Endothelial cell (in vitro differentiated cells): ENCODE data around the gene CTSK. TPM values are rescaled to one million over a fixed set of nuclear protein-coding genes. Genes with fewer than 3 reads are reported as not detected.
"Not testable (repeated sequence)": the region's sequence is repeated elsewhere in the genome, so short reads cannot be mapped to it uniquely, and the experiment has no call there.

Experiments used
- DNase-seq: peaks from one replicate; pipeline ENCODE4 v3.0.0; 2021; ENCODE audit warnings: low spot score
- H3K27ac Mint-ChIP-seq: one replicate; pipeline ENCODE4 v1.8.0; 2021; ENCODE audit warnings: mixed read lengths, inconsistent platforms; ENCODE audit not compliant: unreplicated experiment
- H3K27me3 Mint-ChIP-seq: one replicate; pipeline ENCODE4 v1.8.0; 2021; ENCODE audit warnings: mild to moderate bottlenecking, moderate library complexity, mixed read lengths, inconsistent platforms; ENCODE audit not compliant: unreplicated experiment
- H3K36me3 Mint-ChIP-seq: one replicate; pipeline ENCODE4 v1.8.0; 2021; ENCODE audit warnings: mild to moderate bottlenecking, low read depth, mixed read lengths, inconsistent platforms; ENCODE audit not compliant: unreplicated experiment
- H3K4me1 Mint-ChIP-seq: one replicate; pipeline ENCODE4 v1.8.0; 2021; ENCODE audit warnings: mild to moderate bottlenecking, mixed read lengths, inconsistent platforms; ENCODE audit not compliant: unreplicated experiment
- H3K4me3 Mint-ChIP-seq: one replicate; pipeline ENCODE4 v1.8.0; 2021; ENCODE audit warnings: mild to moderate bottlenecking, mixed read lengths, inconsistent platforms; ENCODE audit not compliant: unreplicated experiment
- H3K9me3 Mint-ChIP-seq: one replicate; pipeline ENCODE4 v1.8.0; 2021; ENCODE audit warnings: mixed read lengths, inconsistent platforms; ENCODE audit not compliant: unreplicated experiment
- total RNA-seq: library from RNA; stranded (reverse); fragmentation: NEBNext Ultra II Directional; extraction: Animal tissue kit (Norgen Biotek cat#: 25700); gene quantifications from one replicate; pipeline ENCODE4 v1.2.1, GENCODE V29; 2021; ENCODE audit not compliant: unreplicated experiment
- TF ChIP-seq, protein P1 (sequence below): fragments of 200-600 bp; sonication (generic); IDR thresholded peaks from one replicate; pipeline ENCODE4 v1.5.0; 2021; ENCODE audit warnings: antibody characterized with exemption; ENCODE audit not compliant: unreplicated experiment

CTSK gene
- total RNA-seq, 1 donor from 2014 or later, result 110 TPM

DNA sequence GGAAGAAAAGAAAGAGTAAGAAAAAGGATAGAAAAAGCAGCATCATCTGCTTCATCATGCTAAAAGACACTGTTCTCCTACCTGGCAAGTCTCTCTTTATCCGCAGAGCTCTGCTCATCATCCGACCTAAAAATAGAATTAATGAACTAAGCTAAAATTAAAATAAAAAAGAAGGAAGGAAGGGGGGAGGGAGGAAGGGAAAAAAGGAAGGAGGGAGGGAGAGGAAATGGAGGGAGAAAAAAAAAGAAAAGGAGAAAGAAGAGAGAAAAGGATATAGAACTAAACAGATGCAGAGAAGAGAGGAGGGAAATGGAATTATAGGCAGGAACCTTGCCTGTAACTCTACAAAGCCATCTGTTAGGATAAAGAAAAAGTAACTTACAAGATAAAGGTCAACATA, 34.3 kb upstream of the CTSK start:
- TF ChIP-seq, protein P1, sequence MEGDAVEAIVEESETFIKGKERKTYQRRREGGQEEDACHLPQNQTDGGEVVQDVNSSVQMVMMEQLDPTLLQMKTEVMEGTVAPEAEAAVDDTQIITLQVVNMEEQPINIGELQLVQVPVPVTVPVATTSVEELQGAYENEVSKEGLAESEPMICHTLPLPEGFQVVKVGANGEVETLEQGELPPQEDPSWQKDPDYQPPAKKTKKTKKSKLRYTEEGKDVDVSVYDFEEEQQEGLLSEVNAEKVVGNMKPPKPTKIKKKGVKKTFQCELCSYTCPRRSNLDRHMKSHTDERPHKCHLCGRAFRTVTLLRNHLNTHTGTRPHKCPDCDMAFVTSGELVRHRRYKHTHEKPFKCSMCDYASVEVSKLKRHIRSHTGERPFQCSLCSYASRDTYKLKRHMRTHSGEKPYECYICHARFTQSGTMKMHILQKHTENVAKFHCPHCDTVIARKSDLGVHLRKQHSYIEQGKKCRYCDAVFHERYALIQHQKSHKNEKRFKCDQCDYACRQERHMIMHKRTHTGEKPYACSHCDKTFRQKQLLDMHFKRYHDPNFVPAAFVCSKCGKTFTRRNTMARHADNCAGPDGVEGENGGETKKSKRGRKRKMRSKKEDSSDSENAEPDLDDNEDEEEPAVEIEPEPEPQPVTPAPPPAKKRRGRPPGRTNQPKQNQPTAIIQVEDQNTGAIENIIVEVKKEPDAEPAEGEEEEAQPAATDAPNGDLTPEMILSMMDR, result no peak

DNA sequence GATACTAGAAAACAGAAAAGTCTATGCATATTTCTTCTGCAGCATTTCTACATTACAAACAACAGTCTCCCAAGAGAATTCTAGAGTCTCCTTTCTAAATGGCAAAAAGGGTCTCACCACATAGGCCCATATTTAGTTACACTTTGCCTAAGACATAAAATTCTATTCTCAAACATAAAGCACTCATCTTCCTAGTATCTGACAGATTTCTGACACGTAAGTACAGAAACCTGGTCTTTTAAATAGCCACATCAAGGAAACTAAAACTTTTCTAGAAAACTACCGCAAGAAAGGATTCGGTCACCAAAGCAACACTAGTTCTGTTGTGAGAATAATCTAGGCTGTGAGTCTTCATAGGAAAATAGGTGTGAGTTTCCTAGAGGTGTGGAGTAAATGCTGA, 33.6 kb upstream of the CTSK start:
- TF ChIP-seq, protein P1, result no peak
- Mint-ChIP-seq H3K9me3 (no peaks in the 10 kb centered on the region), H3K27me3 (no peaks in the 10 kb centered on the region), H3K27ac (no peak overlapping the region), H3K4me1 (peaks cover 29% of the 10 kb centered on the region), H3K36me3 (no peaks in the 10 kb centered on the region), H3K4me3 (no peak overlapping the region)
- no peak for DNase-seq

More for the DNA sequence above, 34.3 kb upstream of the CTSK start:
- Mint-ChIP-seq H3K4me1 (peaks cover 29% of the 10 kb centered on the region), H3K9me3 (no peaks in the 10 kb centered on the region), H3K36me3 (no peaks in the 10 kb centered on the region), H3K27ac (no peak overlapping the region), H3K27me3 (no peaks in the 10 kb centered on the region), H3K4me3 (no peak overlapping the region)
- no peak for DNase-seq

DNA sequence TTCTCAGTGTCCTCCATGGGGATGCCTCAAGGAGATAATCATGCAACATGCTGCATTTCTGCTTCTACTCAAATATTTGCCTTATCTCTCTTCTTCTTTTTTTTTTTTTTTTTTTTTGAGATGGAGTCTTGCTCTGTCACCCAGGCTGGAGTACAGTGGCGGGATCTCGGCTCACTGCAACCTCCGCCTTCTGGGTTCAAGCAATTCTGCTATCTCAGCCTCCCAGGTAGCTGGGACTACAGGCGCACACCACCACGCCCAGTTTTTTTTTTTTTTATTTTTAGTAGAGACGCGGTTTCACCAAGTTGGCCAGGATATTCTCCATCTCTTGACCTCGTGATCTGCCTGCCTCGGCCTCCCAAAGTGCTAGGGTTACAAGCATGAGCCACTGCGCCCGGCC, 32.8 kb upstream of the CTSK start:
- H3K4me1 Mint-ChIP-seq, result peaks cover 29% of the 10 kb centered on the region
- H3K4me3 Mint-ChIP-seq, H3K9me3 Mint-ChIP-seq, H3K27me3 Mint-ChIP-seq, DNase-seq, H3K36me3 Mint-ChIP-seq, H3K27ac Mint-ChIP-seq: not testable (repeated sequence)

DNA sequence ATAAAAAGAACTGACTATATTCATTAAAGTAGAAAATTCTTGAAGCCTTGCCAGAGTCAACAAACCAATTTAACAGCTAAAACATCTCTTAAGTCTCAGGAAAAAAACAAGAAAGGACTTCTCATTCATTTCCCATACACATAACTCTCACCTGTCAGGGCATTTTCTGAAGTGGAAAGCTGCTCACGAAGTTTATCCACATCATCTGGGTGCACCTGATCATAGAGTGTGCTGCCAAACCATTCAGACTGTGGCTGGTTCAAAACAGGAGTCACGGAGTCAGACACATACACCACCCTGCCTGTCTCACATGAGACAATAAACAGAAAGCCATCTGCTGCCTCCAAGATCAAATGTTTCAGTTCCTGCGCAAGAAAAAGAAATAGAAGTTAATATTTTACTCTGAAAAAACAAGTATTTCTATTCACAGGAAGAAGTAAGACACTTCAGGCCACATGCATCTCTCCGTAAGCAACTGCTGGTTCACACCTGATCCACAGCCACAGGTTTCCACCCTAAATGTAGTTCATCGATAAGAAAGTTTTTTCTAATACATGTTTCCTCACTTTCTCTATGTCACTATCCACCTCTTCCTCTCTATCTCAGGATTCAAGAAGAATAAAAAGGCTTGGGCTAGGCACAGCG, 28.2 kb upstream of the CTSK start:
- Mint-ChIP-seq H3K4me3 (no peak overlapping the region), H3K9me3 (no peaks in the 10 kb centered on the region), H3K27me3 (no peaks in the 10 kb centered on the region), H3K4me1 (peaks cover 12% of the 10 kb centered on the region), H3K27ac (no peak overlapping the region), H3K36me3 (peaks cover 7% of the 10 kb centered on the region)
- TF ChIP-seq, protein P1, result no peak
- no peak for DNase-seq

DNA sequence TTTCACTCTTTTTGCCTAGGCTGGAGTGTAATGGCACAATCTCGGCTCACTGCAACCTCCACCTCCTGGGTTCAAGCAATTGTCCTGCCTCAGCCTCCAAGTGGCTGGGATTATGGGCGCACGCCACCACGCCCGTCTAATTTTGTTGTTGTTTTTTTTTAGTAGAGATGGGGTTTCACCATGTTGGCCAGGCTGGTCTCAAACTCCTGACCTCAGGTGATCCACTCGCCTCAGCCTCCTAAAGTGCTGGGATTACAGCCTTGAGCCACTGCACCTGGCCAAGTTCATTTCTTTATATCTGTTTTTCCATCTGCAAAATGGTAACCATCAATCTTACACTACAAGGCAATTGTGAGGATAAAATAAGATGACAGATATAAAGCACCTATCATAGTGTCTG, 25.9 kb upstream of the CTSK start:
- not testable (repeated sequence) for H3K27me3 Mint-ChIP-seq, DNase-seq, H3K36me3 Mint-ChIP-seq

DNA sequence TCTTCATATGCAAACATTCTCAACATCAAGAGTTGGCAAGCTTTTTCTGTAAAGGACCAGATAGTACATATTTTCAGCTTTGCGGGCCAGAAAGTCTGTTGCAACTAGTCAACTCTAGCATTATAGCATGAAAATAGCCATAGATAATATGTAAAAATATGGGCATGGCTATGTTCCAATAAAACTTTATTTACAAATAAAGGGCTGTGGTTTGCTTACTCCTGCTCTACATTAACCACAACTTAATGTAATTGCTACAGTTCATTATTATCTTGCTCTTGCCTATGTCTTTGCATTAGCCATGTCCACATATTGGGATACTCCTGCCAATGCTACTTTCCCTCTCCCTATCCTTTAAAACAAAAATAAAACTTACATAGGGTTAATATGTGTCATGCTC, 24.5 kb upstream of the CTSK start:
- no peak overlapping the region for H3K27ac Mint-ChIP-seq
- TF ChIP-seq, protein P1, result no peak
- no peaks in the 10 kb centered on the region for H3K9me3 Mint-ChIP-seq
- H3K36me3 Mint-ChIP-seq, result peaks cover 7% of the 10 kb centered on the region
- H3K4me1 Mint-ChIP-seq, result no peaks in the 10 kb centered on the region
- H3K27me3 Mint-ChIP-seq, result no peaks in the 10 kb centered on the region
- DNase-seq, result no peak
- no peak overlapping the region for H3K4me3 Mint-ChIP-seq

More for the DNA sequence above, 25.9 kb upstream of the CTSK start:
- not testable (repeated sequence) for H3K4me1 Mint-ChIP-seq, H3K9me3 Mint-ChIP-seq, H3K4me3 Mint-ChIP-seq, H3K27ac Mint-ChIP-seq
